IMR-90 (cell line): ENCODE measurements around the gene PCDHGA9. TPM values are rescaled to one million over a fixed set of nuclear protein-coding genes. Genes with fewer than 3 reads are reported as not detected.

Source experiments
- ATAC-seq: fragments of 200-7000 bp; cut with Tn5 transposase; 2 replicates; pipeline ENCODE4 v1.9.1; 2020; ENCODE audit warnings: low read depth, mild to moderate bottlenecking, moderate library complexity
- BruUV-seq: library from RNA; stranded (reverse); fragments of 400-500 nt; replicated peaks from 2 replicates; lab custom pipeline; 2021; lab: Mats Ljungman, UMichigan
- CTCF ChIA-PET: fragments of 300-600 bp; formaldehyde crosslinking; extraction: SDS; loops from one replicate; lab custom pipeline; 2021; ENCODE audit warnings: antibody characterized with exemption; lab: Yijun Ruan, JAX
- POLR2A ChIA-PET: fragments of 300-600 bp; sonication (Branson Sonifier 250); formaldehyde crosslinking; loops from one replicate; lab custom pipeline; 2022; ENCODE audit warnings: antibody characterized with exemption; ENCODE audit not compliant: unreplicated experiment; lab: Charles Lee
- DNase-seq: peaks from one replicate; pipeline ENCODE4 v3.0.0; 2013
- H2AFZ ChIP-seq: replicated peaks from 2 replicates; pipeline ENCODE3; 2013; ENCODE audit warnings: low read length, mild to moderate bottlenecking; ENCODE audit not compliant: poor library complexity
- H2AK5ac ChIP-seq: 2 replicates; pipeline ENCODE4 v1.6.1; 2013; ENCODE audit warnings: low read depth, low read length, inconsistent platforms
- H2AK9ac ChIP-seq: replicated peaks from 2 replicates; pipeline ENCODE3; 2013; ENCODE audit warnings: mild to moderate bottlenecking, low read depth, low read length, moderate library complexity; ENCODE audit not compliant: poor library complexity
- H2BK120ac ChIP-seq: 2 replicates; pipeline ENCODE4 v1.6.1; 2013; ENCODE audit warnings: low read depth, low read length, inconsistent platforms
- H2BK15ac ChIP-seq: 3 replicates; pipeline ENCODE4 v1.6.1; 2013; ENCODE audit warnings: low read depth, low read length, inconsistent platforms
- H2BK20ac ChIP-seq: 2 replicates; pipeline ENCODE4 v1.6.1; 2013; ENCODE audit warnings: low read depth, mild to moderate bottlenecking, inconsistent platforms, low read length, moderate library complexity
- H2BK5ac ChIP-seq: 2 replicates; pipeline ENCODE4 v1.6.1; 2013; ENCODE audit warnings: mild to moderate bottlenecking, low read depth, low read length, inconsistent platforms; ENCODE audit not compliant: poor library complexity, severe bottlenecking
- H3K14ac ChIP-seq: replicated peaks from 2 replicates; pipeline ENCODE4 v1.6.1; 2013; ENCODE audit warnings: low read depth, low read length, inconsistent platforms
- H3K18ac ChIP-seq: 2 replicates; pipeline ENCODE4 v1.6.1; 2013; ENCODE audit warnings: low read depth, low read length, control low read depth
- H3K23ac ChIP-seq: 2 replicates; pipeline ENCODE4 v1.6.1; 2013; ENCODE audit warnings: low read depth, low read length, inconsistent platforms
- H3K27ac ChIP-seq: 2 replicates; pipeline ENCODE4 v1.5.1; 2013; ENCODE audit warnings: mild to moderate bottlenecking, control low read depth, low read length; ENCODE audit not compliant: insufficient read depth
- H3K27me3 ChIP-seq: 2 replicates; pipeline ENCODE4 v1.6.1; 2013; ENCODE audit warnings: low read length; ENCODE audit not compliant: control insufficient read depth, insufficient read depth
- H3K36me3 ChIP-seq: 2 replicates; pipeline ENCODE4 v1.6.1; 2013; ENCODE audit warnings: low read length, mixed read lengths; ENCODE audit not compliant: control insufficient read depth, insufficient read depth
- H3K4ac ChIP-seq: 2 replicates; pipeline ENCODE4 v1.6.1; 2013; ENCODE audit warnings: low read depth, low read length, inconsistent platforms
- H3K4me1 ChIP-seq: 2 replicates; pipeline ENCODE4 v1.6.1; 2013; ENCODE audit warnings: low read length, mixed read lengths; ENCODE audit not compliant: control insufficient read depth, insufficient read depth
- H3K4me2 ChIP-seq: 2 replicates; pipeline ENCODE4 v1.6.1; 2013; ENCODE audit warnings: low read depth, mild to moderate bottlenecking, control low read depth, low read length, moderate library complexity
- H3K4me3 ChIP-seq: 2 replicates; pipeline ENCODE4 v1.5.1; 2013; ENCODE audit warnings: low read depth, mild to moderate bottlenecking, control low read depth, low read length, moderate library complexity; ENCODE audit not compliant: insufficient read depth
- H3K56ac ChIP-seq: 2 replicates; pipeline ENCODE4 v1.6.1; 2013; ENCODE audit warnings: low read length, inconsistent platforms; ENCODE audit not compliant: insufficient read depth; ENCODE audit errors: extremely low read depth
- H3K79me1 ChIP-seq, 2 experiments: 2 replicates each; pipeline ENCODE4 v1.6.1; 2013; ENCODE audit warnings: low read length in 2 of 2, inconsistent platforms in 1 of 2, low read depth in 1 of 2
- H3K9ac ChIP-seq: 2 replicates; pipeline ENCODE4 v1.6.1; 2013; ENCODE audit warnings: low read depth, low read length, control low read depth
- H3K9me1 ChIP-seq: 2 replicates; pipeline ENCODE4 v1.6.1; 2013; ENCODE audit warnings: low read length, inconsistent platforms; ENCODE audit not compliant: insufficient read depth
- H3K9me3 ChIP-seq: 2 replicates; pipeline ENCODE4 v1.6.1; 2013; ENCODE audit warnings: low read length; ENCODE audit not compliant: control insufficient read depth, insufficient read depth
- H4K20me1 ChIP-seq: 2 replicates; pipeline ENCODE4 v1.6.1; 2013; ENCODE audit warnings: low read length, inconsistent platforms; ENCODE audit not compliant: insufficient read depth
- H4K5ac ChIP-seq: 2 replicates; pipeline ENCODE4 v1.6.1; 2013; ENCODE audit warnings: mild to moderate bottlenecking, low read depth, low read length, control low read depth
- H4K8ac ChIP-seq, 2 experiments: 2 replicates each; pipeline ENCODE4 v1.6.1; 2013; ENCODE audit warnings: low read depth in 2 of 2, low read length in 2 of 2, control low read depth in 1 of 2, inconsistent platforms in 1 of 2
- H4K91ac ChIP-seq: 2 replicates; pipeline ENCODE4 v1.6.1; 2013; ENCODE audit warnings: low read depth, low read length, inconsistent platforms; ENCODE audit not compliant: insufficient read depth
- CHD1 ChIP-seq: IDR thresholded peaks from 2 replicates; pipeline ENCODE4 v1.6.1; 2012; ENCODE audit warnings: low read depth, low read length, improper control_type of control experiment
- ELK1 ChIP-seq: fragments of 150-350 bp; IDR thresholded peaks from 2 replicates; pipeline ENCODE4 v1.6.1; 2016; ENCODE audit warnings: low read depth, mild to moderate bottlenecking, low read length, moderate library complexity, borderline replicate concordance
- FOS ChIP-seq: fragments of 150-350 bp; IDR thresholded peaks from 2 replicates; pipeline ENCODE4 v1.6.1; 2016; ENCODE audit warnings: low read depth, low read length
- MAZ ChIP-seq: IDR thresholded peaks from 2 replicates; pipeline ENCODE4 v1.6.1; 2012; ENCODE audit warnings: low read depth, mild to moderate bottlenecking, low read length, improper control_type of control experiment, moderate library complexity, borderline replicate concordance
- MXI1 ChIP-seq: IDR thresholded peaks from 2 replicates; pipeline ENCODE4 v1.6.1; 2012; ENCODE audit warnings: low read depth, mild to moderate bottlenecking, low read length, moderate library complexity, borderline replicate concordance
- POLR2A ChIP-seq: IDR thresholded peaks from 2 replicates; pipeline ENCODE4 v1.6.1; 2012; ENCODE audit warnings: mild to moderate bottlenecking, low read depth, low read length
- RCOR1 ChIP-seq: IDR thresholded peaks from 2 replicates; pipeline ENCODE4 v1.6.1; 2012; ENCODE audit warnings: mild to moderate bottlenecking, low read length, improper control_type of control experiment; ENCODE audit not compliant: insufficient replicate concordance
- WGBS, 2 experiments: methylation state at CpG; one replicate each; pipeline versions ENCODE4 v1.1.5 to v1.1.7; 2013; ENCODE audit warnings: missing lambda C conversion rate in 2 of 2; ENCODE audit not compliant: insufficient read length in 1 of 2; ENCODE audit errors: extremely low coverage in 2 of 2; 5-methylcytosine and 5-hydroxymethylcytosine counted together
- dilution Hi-C: fragments of 300-500 bp; cut with HindIII; formaldehyde crosslinking; loops from one replicate; pipeline ENCODE4 v1.14.3; 2018; ENCODE audit warnings: low sequenced_read_pairs; ENCODE audit not compliant: unreplicated experiment
- in situ Hi-C: fragments of 300-500 bp; cut with MboI; formaldehyde crosslinking; loops from 3 replicates; pipeline ENCODE4 v1.14.3; 2019; ENCODE audit warnings: low sequenced_read_pairs, inconsistent platforms, mixed read lengths
- intact Hi-C: fragments of 100-400 bp; cut with micrococcal nuclease; formaldehyde crosslinking; loops from 2 replicates; pipeline ENCODE4 v1.10.0; 2022
- polyA plus RNA-seq, 3 experiments: library from polyadenylated mRNA; depleted of rRNA; stranded (reverse); fragments of >200 nt; gene quantifications; 2 replicates each; pipeline ENCODE4 v1.2.3, GENCODE V29; 2012; ENCODE audit warnings: low replicate concordance in 1 of 3
- total RNA-seq: library from RNA; depleted of rRNA; stranded (reverse); fragments of >200 nt; gene quantifications from 2 replicates; pipeline ENCODE4 v1.2.3, GENCODE V29; 2012

PCDHGA9 gene
- total and polyA plus RNA-seq, 2 of the 4 experiments (the other 2 are of a cell fraction), result 1.8 to 4.5 TPM

- POLR2A ChIA-PET, result no interaction called here
- ATAC-seq, result no peak
- TF ChIP-seq POLR2A (no peak), MXI1 (no peak), FOS (no peak), MAZ (no peak), ELK1 (no peak), CHD1 (no peak), RCOR1 (no peak)
These were observed 46.4 kb upstream of the PCDHGA9 start for GRCh38 chr5:141356133-141356532.

More at GRCh38 chr5:141356133-141356532, 46.4 kb upstream of the PCDHGA9 start:
- CTCF ChIA-PET, result no interaction called here
- Histone ChIP-seq H3K14ac (no peak overlapping the region), H3K4ac (no peak overlapping the region), H4K8ac (no peak overlapping the region), H3K27me3 (no peaks in the 10 kb centered on the region), H3K56ac (no peak overlapping the region), H3K9me1 (no peaks in the 10 kb centered on the region), H2AK5ac (no peak overlapping the region), H3K4me2 (no peak overlapping the region), H2AFZ (no peak overlapping the region), H3K36me3 (peaks cover 3% of the 10 kb centered on the region; the same call in 1 of the 2 replicates), H2BK5ac (no peak overlapping the region), H4K91ac (no peak overlapping the region), H3K79me1 (no peaks in the 10 kb centered on the region), H3K9me3 (peaks cover 60% of the 10 kb centered on the region), H3K27ac (no peak overlapping the region), H4K5ac (no peak overlapping the region), H3K9ac (no peak overlapping the region), H3K4me3 (no peak overlapping the region), H2BK120ac (no peak overlapping the region), H4K20me1 (no peaks in the 10 kb centered on the region), H2BK15ac (no peak overlapping the region), H3K4me1 (no peaks in the 10 kb centered on the region), H3K23ac (no peak overlapping the region), H2AK9ac (no peak overlapping the region), H3K18ac (no peak overlapping the region), H2BK20ac (no peak overlapping the region)
- intact Hi-C loops (no loop called here), in situ Hi-C loops (no loop called here), dilution Hi-C loops (no loop called here)
- no CpG with 5 or more reads among the region's 5 CpGs for WGBS, 2 experiments
- DNase-seq, result no peak
- BruUV-seq, result TSS peak; percentile 8
